GM18519 (cell line): ENCODE data around the gene RETREG1.
"Not testable (repeated sequence)": the region's sequence is repeated elsewhere in the genome, so short reads cannot be mapped to it uniquely, and the experiment has no call there.

Experiments
- ATAC-seq: cut with Tn5 transposase; IDR thresholded peaks from one replicate; pipeline ENCODE4 v1.9.1; 2021; ENCODE audit warnings: mild to moderate bottlenecking, moderate library complexity; ENCODE audit not compliant: unreplicated experiment, low FRiP score

The RETREG1 gene

DNA sequence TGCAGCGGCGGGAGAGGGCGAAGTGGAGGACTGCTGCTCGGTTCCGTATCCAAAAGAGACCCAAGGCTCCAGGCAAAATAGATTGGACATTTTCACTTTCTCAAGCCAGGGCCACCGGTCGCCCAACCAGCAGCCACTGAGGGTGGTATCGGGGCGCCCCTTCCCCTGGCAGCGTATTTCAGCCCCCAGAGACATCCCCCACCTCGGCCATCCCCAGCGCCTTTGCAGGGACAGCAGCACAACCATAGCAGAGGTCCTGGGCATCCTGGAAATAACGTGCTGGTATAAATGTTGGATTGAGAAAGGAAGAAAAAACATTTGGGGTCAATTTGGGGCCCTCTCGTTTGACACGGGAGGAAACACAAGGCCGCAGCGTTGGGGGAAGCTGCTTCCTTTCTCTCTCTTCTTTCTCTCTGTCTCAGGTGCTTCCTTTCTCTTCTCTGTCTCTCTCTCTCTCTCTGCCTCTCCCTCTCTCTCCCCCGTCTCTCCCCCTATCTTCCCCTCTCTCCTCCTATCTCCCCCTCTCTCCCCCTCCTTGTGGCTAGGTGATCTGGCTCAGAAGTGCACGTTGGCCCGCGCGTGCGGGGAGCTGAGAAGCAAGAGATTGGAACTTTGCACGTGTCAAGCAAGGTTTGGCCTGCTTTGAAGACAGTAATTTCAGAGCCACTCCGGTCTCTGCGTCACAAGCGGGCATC lies 624 bp upstream of the RETREG1 start:
- no peak for ATAC-seq

GRCh38 chr5:16615741-16616535 lies 859 bp downstream of the RETREG1 start:
- no peak for ATAC-seq

DNA sequence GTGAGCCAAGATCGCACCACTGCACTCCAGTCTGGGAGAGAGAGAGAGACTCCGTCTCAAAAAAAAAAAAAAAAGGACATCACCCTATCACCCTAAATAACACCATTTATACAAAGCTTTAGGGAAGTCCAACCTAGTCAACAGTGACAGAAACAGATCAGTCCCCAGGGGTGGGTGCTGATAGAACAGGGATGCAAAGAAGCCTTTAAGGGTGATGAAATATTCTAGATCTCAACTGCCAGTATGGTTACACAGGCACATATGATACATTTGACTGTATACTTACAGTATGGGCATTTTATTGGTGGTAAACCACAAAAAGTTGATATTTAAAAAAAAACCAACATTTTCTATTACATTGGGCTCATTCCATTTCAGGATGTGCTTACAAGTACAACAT lies 4.8 kb downstream of the RETREG1 start:
- ATAC-seq: no peak

DNA sequence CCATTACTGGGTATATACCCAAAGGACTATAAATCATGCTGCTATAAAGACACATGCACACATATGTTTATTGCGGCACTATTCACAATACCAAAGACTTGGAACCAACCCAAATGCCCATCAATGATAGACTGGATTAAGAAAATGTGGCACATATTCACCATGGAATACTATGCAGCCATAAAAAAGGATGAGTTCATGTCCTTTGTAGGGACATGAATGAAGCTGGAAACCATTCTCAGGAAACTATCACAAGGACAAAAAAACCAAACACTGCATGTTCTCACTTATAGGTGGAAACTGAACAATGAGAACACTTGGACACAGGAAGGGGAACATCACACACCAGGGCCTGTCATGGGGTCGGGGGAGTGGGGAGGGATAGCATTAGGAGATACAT lies 5.9 kb downstream of the RETREG1 start:
- not testable (repeated sequence) for ATAC-seq

- no peak for ATAC-seq
Observed at GRCh38 chr5:16609412-16609811, 7.4 kb downstream of the RETREG1 start.

DNA sequence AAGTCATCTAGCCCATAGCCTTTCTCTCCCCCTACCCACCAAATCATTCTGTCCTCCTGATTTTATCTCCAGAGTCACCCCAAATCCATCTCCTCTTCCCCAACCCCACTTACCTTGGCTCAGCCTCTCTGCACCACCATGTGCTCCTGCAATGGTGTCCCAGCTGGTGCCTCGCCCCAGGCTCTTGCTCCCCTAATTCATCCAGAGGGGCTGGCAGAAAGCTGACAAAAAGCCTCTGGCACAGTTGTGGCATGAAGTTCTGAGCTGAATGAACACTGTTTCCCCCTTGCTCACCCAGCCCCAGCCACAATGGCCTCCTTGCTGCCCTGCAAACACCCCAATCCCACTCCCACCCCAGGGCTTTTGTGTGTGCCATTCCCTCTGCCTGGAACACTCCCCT lies 10.2 kb downstream of the RETREG1 start:
- ATAC-seq: no peak

- ATAC-seq: no peak
Observed at GRCh38 chr5:16603701-16604100, 13.1 kb downstream of the RETREG1 start.

DNA sequence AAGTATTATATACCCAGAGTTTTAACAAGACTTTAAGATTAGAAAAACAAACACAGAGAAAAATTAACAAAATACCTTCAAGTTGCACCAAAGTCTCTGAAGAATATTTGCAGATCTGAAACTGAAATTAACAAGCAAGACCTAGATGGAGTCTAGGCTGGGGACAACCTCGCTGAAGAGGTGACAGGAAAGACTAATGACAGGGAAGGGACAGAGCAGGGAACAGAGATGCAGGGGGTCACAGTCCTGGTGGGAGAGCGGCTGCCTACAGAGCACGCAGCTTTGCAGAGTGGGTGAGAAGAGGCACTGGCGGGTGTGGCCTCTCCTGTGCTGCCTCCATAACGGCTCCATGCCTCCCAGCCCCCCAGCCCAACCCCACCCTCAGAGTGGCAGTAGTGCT lies 13.5 kb downstream of the RETREG1 start:
- no peak for ATAC-seq

DNA sequence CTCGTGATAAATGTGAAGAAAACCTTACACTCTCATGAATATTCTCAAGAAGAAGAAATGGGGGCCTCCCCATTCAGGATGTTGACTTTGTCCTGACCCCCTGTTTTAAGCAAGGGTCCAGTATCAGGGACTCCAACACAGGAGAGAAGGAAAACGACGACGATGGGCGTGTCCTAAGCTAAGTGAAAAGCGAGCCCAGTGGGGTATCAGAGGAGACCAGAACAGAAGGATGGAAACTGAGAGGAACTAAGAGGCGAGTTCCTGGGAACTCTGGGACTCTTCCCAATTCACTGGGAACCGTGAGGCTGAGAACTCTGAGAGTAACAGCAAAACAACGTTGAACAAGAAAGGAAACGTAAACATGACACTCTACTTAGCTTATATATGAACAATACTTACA lies 14.6 kb downstream of the RETREG1 start:
- no peak for ATAC-seq

DNA sequence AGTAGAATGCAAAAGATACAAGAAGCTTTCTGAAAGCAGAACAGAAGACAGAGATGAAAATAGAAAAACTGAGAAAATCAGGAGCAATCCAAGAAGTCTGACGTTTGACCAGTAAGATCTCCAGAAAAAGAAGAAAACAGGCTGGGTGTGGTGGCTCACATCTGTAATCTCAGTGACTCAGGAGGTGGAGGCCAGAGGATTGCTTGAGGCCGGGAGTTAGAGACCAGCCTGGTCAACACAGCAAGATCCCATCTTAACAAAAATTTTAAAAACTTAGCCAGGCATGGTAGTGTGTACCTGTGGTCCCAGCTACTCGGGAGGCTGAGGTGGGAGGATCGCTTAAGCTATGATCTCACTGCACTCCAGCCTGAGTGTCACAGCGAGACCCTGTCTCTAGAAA lies 15.9 kb downstream of the RETREG1 start:
- no peak for ATAC-seq

DNA sequence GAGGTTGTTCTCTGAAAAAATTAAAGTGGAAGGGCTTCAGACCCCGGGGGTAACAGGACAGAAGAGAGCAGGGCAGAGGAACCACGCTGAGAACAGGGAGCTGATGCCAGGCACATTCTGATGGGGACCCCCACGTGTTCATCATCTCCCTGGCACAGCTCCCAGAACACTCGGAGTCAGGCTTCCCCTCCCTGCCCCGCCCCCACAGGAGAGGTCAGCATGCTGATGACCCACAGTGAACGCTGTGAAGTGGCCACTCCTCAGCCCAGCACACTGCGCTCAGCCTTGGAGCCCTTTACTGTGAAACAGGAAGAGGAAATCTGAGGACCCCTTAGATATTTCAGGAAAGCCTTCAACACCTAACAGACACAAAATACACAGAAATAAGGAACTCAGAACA lies 16.4 kb downstream of the RETREG1 start:
- ATAC-seq: no peak

- ATAC-seq: no peak
Observed at GRCh38 chr5:16597946-16598694, 18.7 kb downstream of the RETREG1 start.

GRCh38 chr5:16596581-16596940 lies 20.2 kb downstream of the RETREG1 start:
- no peak for ATAC-seq

DNA sequence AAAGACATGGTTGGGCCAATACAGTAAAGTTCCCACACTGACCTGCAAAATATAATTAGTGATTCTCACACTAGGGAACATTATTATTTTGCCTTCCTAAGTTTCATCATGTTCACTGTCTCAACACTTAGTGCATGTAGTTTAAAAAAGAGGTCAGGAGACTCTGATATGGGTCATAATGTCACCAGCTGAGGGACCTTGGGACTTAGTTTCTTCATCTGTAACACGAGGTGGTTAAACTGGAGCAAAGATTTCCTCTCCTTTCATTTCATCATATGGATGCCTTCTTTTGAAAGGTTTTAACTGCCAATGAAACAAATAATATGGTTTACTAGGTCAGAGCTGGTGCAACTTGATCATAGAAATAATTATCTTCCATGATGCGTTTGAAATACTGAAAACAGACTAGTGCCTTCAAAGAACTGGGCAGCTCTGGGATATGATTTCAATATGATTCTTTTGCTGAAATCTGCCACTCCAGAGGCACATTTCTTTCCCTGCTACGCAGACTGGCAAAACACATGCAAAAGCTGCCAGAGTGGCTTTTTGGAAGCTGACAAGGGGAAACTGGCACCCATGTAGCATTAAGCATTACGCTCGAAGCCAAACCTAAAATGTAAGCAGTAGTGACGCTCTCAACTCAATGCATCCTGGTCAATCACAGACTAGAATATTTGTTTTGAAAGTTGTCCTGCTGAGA lies 20.8 kb downstream of the RETREG1 start:
- ATAC-seq: no peak

- no peak for ATAC-seq
Observed at GRCh38 chr5:16593628-16594027, 23.2 kb downstream of the RETREG1 start.

GRCh38 chr5:16593013-16593412 lies 23.8 kb downstream of the RETREG1 start:
- no peak for ATAC-seq

- no peak for ATAC-seq
Observed at GRCh38 chr5:16592255-16592654, 24.5 kb downstream of the RETREG1 start.

DNA sequence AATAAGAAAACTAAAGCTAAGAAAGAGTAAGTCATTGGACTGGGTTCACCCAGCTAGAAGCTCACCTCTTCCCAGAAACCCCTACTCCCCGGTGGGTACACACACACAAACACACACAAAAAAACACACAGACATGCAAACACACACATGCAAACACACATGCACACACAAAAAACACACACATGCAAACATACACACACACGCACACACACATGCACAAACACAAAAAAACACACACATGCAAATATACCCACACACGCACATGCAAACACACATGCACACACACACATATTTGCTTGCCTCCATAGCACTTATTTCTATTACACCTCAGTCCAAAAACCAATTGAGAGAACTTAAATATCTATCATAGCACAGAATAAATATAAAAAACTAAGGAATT lies 26.1 kb downstream of the RETREG1 start:
- ATAC-seq: no peak

DNA sequence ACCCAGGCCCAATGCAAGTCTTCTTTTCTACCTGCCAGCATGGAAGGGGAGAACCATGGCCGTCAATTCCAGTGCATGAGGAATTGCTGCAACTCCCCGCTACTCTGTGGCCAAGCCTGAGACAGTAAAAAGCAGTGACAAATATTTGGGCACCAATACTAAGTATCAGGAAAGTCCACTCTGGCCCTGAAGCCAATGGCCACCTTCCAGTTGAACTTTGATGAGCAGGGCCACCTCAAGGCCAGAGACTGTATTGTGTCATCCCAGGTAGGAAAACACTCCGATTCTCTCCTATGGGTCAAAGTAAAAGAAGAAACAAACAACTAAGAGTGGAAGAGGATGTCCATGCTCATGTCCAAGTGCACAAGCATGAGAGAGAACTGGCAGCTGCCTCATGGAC lies 27.1 kb downstream of the RETREG1 start:
- ATAC-seq: no peak

GRCh38 chr5:16588434-16589214 lies 28.2 kb downstream of the RETREG1 start:
- ATAC-seq: no peak
